H9 (cell line): ENCODE data around the gene SRGAP1. TPM values are rescaled to one million over a fixed set of nuclear protein-coding genes. Genes with fewer than 3 reads are reported as not detected.

Experiments used
- DNase-seq: peaks from one replicate; pipeline ENCODE4 v3.0.0-alpha.2; 2017
- H2AFZ ChIP-seq: one replicate; pipeline ENCODE4 v1.6.1; 2013; ENCODE audit warnings: mild to moderate bottlenecking, low read length, control low read depth, moderate library complexity
- H2AK5ac ChIP-seq: 2 replicates; pipeline ENCODE4 v1.6.1; 2013; ENCODE audit warnings: low read length, control low read depth, mixed read lengths; ENCODE audit not compliant: insufficient read length
- H2BK120ac ChIP-seq: one replicate; pipeline ENCODE4 v1.6.1; 2013; ENCODE audit warnings: low read depth, mild to moderate bottlenecking, low read length, control low read depth, inconsistent platforms; ENCODE audit not compliant: poor library complexity, severe bottlenecking
- H2BK12ac ChIP-seq: 2 replicates; pipeline ENCODE4 v1.6.1; 2013; ENCODE audit warnings: low read length, control low read depth, mixed read lengths, low read depth; ENCODE audit not compliant: insufficient read length
- H2BK15ac ChIP-seq: 2 replicates; pipeline ENCODE4 v1.6.1; 2013; ENCODE audit warnings: low read depth, low read length, control low read depth
- H2BK20ac ChIP-seq: one replicate; pipeline ENCODE4 v1.6.1; 2013; ENCODE audit warnings: low read depth, mild to moderate bottlenecking, low read length, control low read depth, inconsistent platforms; ENCODE audit not compliant: poor library complexity, severe bottlenecking
- H2BK5ac ChIP-seq: 2 replicates; pipeline ENCODE4 v1.6.1; 2013; ENCODE audit warnings: low read length, control low read depth, mixed read lengths; ENCODE audit not compliant: insufficient read length
- H3K14ac ChIP-seq: 2 replicates; pipeline ENCODE4 v1.6.1; 2013; ENCODE audit warnings: low read length, control low read depth; ENCODE audit not compliant: insufficient read depth
- H3K18ac ChIP-seq: 2 replicates; pipeline ENCODE4 v1.6.1; 2013; ENCODE audit warnings: low read depth, mild to moderate bottlenecking, mixed read lengths, low read length, control low read depth; ENCODE audit not compliant: insufficient read length
- H3K23ac ChIP-seq: 2 replicates; pipeline ENCODE4 v1.6.1; 2013; ENCODE audit warnings: low read length, control low read depth, mixed read lengths, low read depth; ENCODE audit not compliant: insufficient read length
- H3K23me2 ChIP-seq: 2 replicates; pipeline ENCODE4 v1.6.1; 2013; ENCODE audit warnings: low read depth, mild to moderate bottlenecking, mixed read lengths, low read length, control low read depth; ENCODE audit not compliant: insufficient read length, poor library complexity, severe bottlenecking
- H3K27ac ChIP-seq: 2 replicates; pipeline ENCODE4 v1.5.1; 2013; ENCODE audit warnings: low read length, control low read depth, mixed read lengths, low read depth; ENCODE audit not compliant: insufficient read length
- H3K27me3 ChIP-seq: 2 replicates; pipeline ENCODE4 v1.6.1; 2013; ENCODE audit warnings: low read length, control low read depth, inconsistent platforms; ENCODE audit not compliant: insufficient read depth
- H3K4ac ChIP-seq: 2 replicates; pipeline ENCODE4 v1.6.1; 2013; ENCODE audit warnings: low read depth, mild to moderate bottlenecking, control low read depth, inconsistent platforms, low read length, moderate library complexity
- H3K4me1 ChIP-seq: 2 replicates; pipeline ENCODE4 v1.6.1; 2013; ENCODE audit warnings: low read length, control low read depth, inconsistent platforms; ENCODE audit not compliant: insufficient read depth
- H3K4me2 ChIP-seq: 2 replicates; pipeline ENCODE4 v1.6.1; 2013; ENCODE audit warnings: low read length, control low read depth, mixed read lengths; ENCODE audit not compliant: insufficient read length, insufficient read depth
- H3K56ac ChIP-seq: 2 replicates; pipeline ENCODE4 v1.6.1; 2013; ENCODE audit warnings: low read depth, mild to moderate bottlenecking, mixed read lengths, low read length, control low read depth; ENCODE audit not compliant: insufficient read length
- H3K79me1 ChIP-seq: 2 replicates; pipeline ENCODE4 v1.6.1; 2013; ENCODE audit warnings: low read depth, mild to moderate bottlenecking, moderate library complexity, low read length, control low read depth, inconsistent platforms; ENCODE audit not compliant: insufficient read depth, poor library complexity, severe bottlenecking
- H3K79me2 ChIP-seq: 2 replicates; pipeline ENCODE4 v1.6.1; 2013; ENCODE audit warnings: low read length, control low read depth, inconsistent platforms; ENCODE audit not compliant: insufficient read depth
- H3K9ac ChIP-seq: 2 replicates; pipeline ENCODE4 v1.6.1; 2013; ENCODE audit warnings: low read length, control low read depth, mixed read lengths; ENCODE audit not compliant: insufficient read length; ENCODE audit errors: extremely low read depth
- H3K9me3 ChIP-seq: one replicate; pipeline ENCODE4 v1.6.1; 2013; ENCODE audit warnings: low read depth, low read length, inconsistent platforms; ENCODE audit not compliant: control insufficient read depth
- H3T11ph ChIP-seq: one replicate; pipeline ENCODE4 v1.6.1; 2013; ENCODE audit warnings: mild to moderate bottlenecking, low read length, control low read depth, inconsistent platforms
- H4K20me1 ChIP-seq: one replicate; pipeline ENCODE4 v1.6.1; 2013; ENCODE audit not compliant: control insufficient read depth, insufficient read length, insufficient read depth
- H4K5ac ChIP-seq: 2 replicates; pipeline ENCODE4 v1.6.1; 2013; ENCODE audit warnings: low read depth, mild to moderate bottlenecking, mixed read lengths, low read length, control low read depth; ENCODE audit not compliant: insufficient read length
- H4K8ac ChIP-seq: replicated peaks from 2 replicates; pipeline ENCODE4 v1.6.1; 2013; ENCODE audit warnings: low read length, control low read depth, mixed read lengths, low read depth; ENCODE audit not compliant: insufficient read length
- H4K91ac ChIP-seq: 2 replicates; pipeline ENCODE4 v1.6.1; 2013; ENCODE audit warnings: low read depth, mild to moderate bottlenecking, moderate library complexity, mixed read lengths, low read length, control low read depth; ENCODE audit not compliant: insufficient read length
- H3K27ac Mint-ChIP-seq, 3 experiments: 2 replicates in 2 of 3; 3 replicates in 1 of 3; pipeline ENCODE4 v1.8.0; 2020 to 2021; ENCODE audit warnings: mixed read lengths in 3 of 3, mild to moderate bottlenecking in 1 of 3, moderate library complexity in 1 of 3
- H3K27me3 Mint-ChIP-seq: 2 replicates; pipeline ENCODE4 v1.8.0; 2021; ENCODE audit warnings: low read depth, mild to moderate bottlenecking, moderate library complexity, mixed read lengths
- H3K36me3 Mint-ChIP-seq, 3 experiments: 2 replicates in 2 of 3; 3 replicates in 1 of 3; pipeline ENCODE4 v1.8.0; 2020 to 2021; ENCODE audit warnings: low read depth in 3 of 3, mixed read lengths in 3 of 3; ENCODE audit not compliant: insufficient read depth in 1 of 3
- H3K4me1 Mint-ChIP-seq, 2 experiments: 2 replicates each; pipeline ENCODE4 v1.8.0; 2020; ENCODE audit warnings: mixed read lengths in 2 of 2
- H3K4me3 Mint-ChIP-seq, 2 experiments: 2 replicates in 1 of 2; 3 replicates in 1 of 2; pipeline ENCODE4 v1.8.0; 2020 to 2021; ENCODE audit warnings: mild to moderate bottlenecking in 2 of 2, mixed read lengths in 2 of 2, moderate library complexity in 1 of 2
- H3K9me3 Mint-ChIP-seq, 2 experiments: 2 replicates in 1 of 2; 3 replicates in 1 of 2; pipeline ENCODE4 v1.8.0; 2020; ENCODE audit warnings: mild to moderate bottlenecking in 2 of 2, mixed read lengths in 2 of 2, moderate library complexity in 1 of 2
- CTCF ChIP-seq: fragments of 200-600 bp; sonication (generic); conservative IDR thresholded peaks from 3 replicates; pipeline ENCODE4 v1.8.0; 2021; ENCODE audit warnings: antibody characterized with exemption, mild to moderate bottlenecking
- WGBS: extraction: QIAGEN DNeasy Blood & Tissue Kit; methylation state at CpG from one replicate; pipeline ENCODE4 v1.1.7; 2013; ENCODE audit warnings: missing lambda C conversion rate, low lambda C conversion rate, mixed read lengths; ENCODE audit not compliant: insufficient read length; ENCODE audit errors: extremely low coverage; 5-methylcytosine and 5-hydroxymethylcytosine counted together
- total RNA-seq: library from RNA; stranded (reverse); gene quantifications from 2 replicates; pipeline ENCODE4 v1.2.1, GENCODE V29; 2021

The SRGAP1 gene
- total RNA-seq, 1 experiment from 2014 or later, result 4.8 TPM

- Histone ChIP-seq H3K79me1 (peaks cover 6% of the 10 kb centered on the region), H3K23me2 (no peaks in the 10 kb centered on the region), H3K27ac (no peak overlapping the region), H2BK15ac (no peak overlapping the region), H4K5ac (no peak overlapping the region), H3K4ac (no peak overlapping the region), H3K79me2 (no peaks in the 10 kb centered on the region; the same call in 1 of the 2 replicates), H3K4me1 (peaks cover 6% of the 10 kb centered on the region; the same call in 1 of the 2 replicates), H3K9ac (no peak overlapping the region), H3K23ac (no peak overlapping the region), H2AFZ (no peak overlapping the region), H3K56ac (no peak overlapping the region), H2BK5ac (no peak overlapping the region), H3T11ph (no peak overlapping the region), H2BK120ac (no peak overlapping the region), H3K18ac (no peak overlapping the region), H3K27me3 (no peaks in the 10 kb centered on the region), H2BK12ac (no peak overlapping the region), H4K91ac (no peak overlapping the region), H4K8ac (no peak overlapping the region), H3K9me3 (no peaks in the 10 kb centered on the region), H3K14ac (no peak overlapping the region), H2BK20ac (no peak overlapping the region), H4K20me1 (no peaks in the 10 kb centered on the region), H2AK5ac (no peak overlapping the region), H3K4me2 (no peak overlapping the region)
- Mint-ChIP-seq H3K36me3 (no peaks in the 10 kb centered on the region), H3K4me1 (peaks cover 24 to 30% of the 10 kb centered on the region in 2 experiments), H3K9me3 (no peaks in the 10 kb centered on the region), H3K27ac (peak overlapping the region in 1 of 3 experiments; percentile 48; a peak in 2 of 7 replicates), H3K4me3 (0 out of 5 replicates have a peak overlapping the region, but pooled peaks of 1 of the 2 experiments have one; percentile 6), H3K27me3 (no peaks in the 10 kb centered on the region)
- no peak for DNase-seq
- WGBS, result no CpG with 5 or more reads among the region's 4 CpGs
- TF ChIP-seq CTCF, result no peak
These were observed 26.3 kb downstream of the SRGAP1 start for GRCh38 chr12:63870838-63871237.
